ACC112 (cell line): ENCODE data around the gene SH2B3.

Experiments used
- H2AFZ ChIP-seq: fragments of 200-600 bp; sonication (generic); one replicate; pipeline ENCODE4 v1.6.0; 2017; ENCODE audit warnings: antibody characterized with exemption, low read length; ENCODE audit not compliant: unreplicated experiment
- H3K27ac ChIP-seq: fragments of 200-600 bp; sonication (generic); 2 replicates; pipeline ENCODE4 v1.5.1; 2014; ENCODE audit warnings: low read depth, mild to moderate bottlenecking, antibody characterized with exemption, low read length, moderate library complexity
- H3K27me3 ChIP-seq: fragments of 200-600 bp; sonication (generic); 2 replicates; pipeline ENCODE4 v1.6.1; 2014; ENCODE audit warnings: mild to moderate bottlenecking, antibody characterized with exemption, low read length, moderate library complexity, mixed read lengths; ENCODE audit not compliant: insufficient read depth
- H3K36me3 ChIP-seq: fragments of 200-600 bp; sonication (generic); 2 replicates; pipeline ENCODE4 v1.6.1; 2016; ENCODE audit warnings: mild to moderate bottlenecking, antibody characterized with exemption, low read length, moderate library complexity, mixed read lengths; ENCODE audit not compliant: insufficient read depth
- H3K4me1 ChIP-seq: fragments of 200-600 bp; sonication (generic); one replicate; pipeline ENCODE4 v1.6.1; 2016; ENCODE audit warnings: low read length, mixed read lengths; ENCODE audit not compliant: insufficient read depth, unreplicated experiment, control insufficient read depth
- H3K4me3 ChIP-seq: fragments of 200-600 bp; sonication (generic); 2 replicates; pipeline ENCODE4 v1.5.1; 2014; ENCODE audit warnings: mild to moderate bottlenecking, low read depth, low read length
- H3K79me2 ChIP-seq: fragments of 200-600 bp; sonication (generic); one replicate; pipeline ENCODE4 v1.6.0; 2016; ENCODE audit warnings: low read length; ENCODE audit not compliant: control insufficient read depth, unreplicated experiment, insufficient read depth

Gene SH2B3

GRCh38 chr12:111429828-111430432 is 24.2 kb downstream of the SH2B3 start:
- Histone ChIP-seq H3K27me3 (no peaks in the 10 kb centered on the region), H3K4me3 (peak overlapping the region; percentile 36; the same call in 1 of the 2 replicates), H3K36me3 (peaks cover 12% of the 10 kb centered on the region), H3K27ac (peak overlapping the region; percentile 94), H3K79me2 (peaks cover 97% of the 10 kb centered on the region), H3K4me1 (peaks cover 93% of the 10 kb centered on the region), H2AFZ (no peak overlapping the region)

DNA sequence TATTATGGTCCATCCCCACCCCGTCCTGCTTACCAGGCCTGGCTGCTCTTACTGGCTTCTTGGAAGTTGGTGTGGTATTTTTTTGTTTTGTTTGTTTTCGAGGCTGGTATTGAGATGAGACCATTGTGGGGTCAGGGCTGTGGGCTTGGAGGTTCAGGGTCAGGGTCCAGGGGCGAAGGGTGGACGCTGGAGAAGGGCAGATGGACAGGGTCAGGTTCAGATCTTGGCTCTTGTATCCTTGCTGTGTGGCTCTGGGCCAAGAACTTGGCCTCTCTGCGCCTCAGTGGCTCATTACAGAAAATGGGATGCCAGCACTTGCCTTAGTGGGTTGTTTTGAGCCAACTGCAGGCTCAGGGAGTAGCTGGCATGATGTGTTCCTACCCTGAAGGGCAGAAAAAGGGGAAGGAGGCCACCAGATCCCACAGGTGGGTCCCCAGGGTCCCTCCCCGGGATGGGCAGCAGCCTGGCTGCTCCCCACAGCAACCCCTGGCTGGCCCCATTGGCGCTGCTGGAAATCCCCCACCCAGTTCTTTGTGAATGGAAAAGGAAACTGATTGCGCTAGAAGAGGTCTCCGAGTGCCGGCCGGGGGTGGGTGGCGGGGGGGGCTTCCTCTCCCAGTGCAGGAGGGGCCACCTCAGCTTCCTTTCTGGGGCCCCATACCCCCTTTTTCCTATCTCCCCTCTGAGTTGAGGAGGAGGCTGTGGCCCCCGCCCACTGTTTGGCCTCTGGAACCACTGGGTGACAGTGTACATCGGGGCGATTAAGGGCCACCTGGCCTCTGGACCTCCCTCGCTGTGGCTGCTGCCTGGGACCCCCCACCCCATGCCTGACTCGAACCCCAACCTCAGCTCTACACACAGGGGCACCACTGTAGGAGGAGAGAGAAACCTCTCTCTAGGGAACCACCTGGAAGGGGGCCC is 25.0 kb downstream of the SH2B3 start:
- peaks cover 12% of the 10 kb centered on the region for H3K36me3 ChIP-seq
- H3K27me3 ChIP-seq: no peaks in the 10 kb centered on the region
- H3K4me1 ChIP-seq: peaks cover 93% of the 10 kb centered on the region
- no peak overlapping the region for H2AFZ ChIP-seq
- peak overlapping the region; percentile 36; the same call in 1 of the 2 replicates for H3K4me3 ChIP-seq
- peaks cover 97% of the 10 kb centered on the region for H3K79me2 ChIP-seq
- peak overlapping the region; percentile 94 for H3K27ac ChIP-seq

DNA sequence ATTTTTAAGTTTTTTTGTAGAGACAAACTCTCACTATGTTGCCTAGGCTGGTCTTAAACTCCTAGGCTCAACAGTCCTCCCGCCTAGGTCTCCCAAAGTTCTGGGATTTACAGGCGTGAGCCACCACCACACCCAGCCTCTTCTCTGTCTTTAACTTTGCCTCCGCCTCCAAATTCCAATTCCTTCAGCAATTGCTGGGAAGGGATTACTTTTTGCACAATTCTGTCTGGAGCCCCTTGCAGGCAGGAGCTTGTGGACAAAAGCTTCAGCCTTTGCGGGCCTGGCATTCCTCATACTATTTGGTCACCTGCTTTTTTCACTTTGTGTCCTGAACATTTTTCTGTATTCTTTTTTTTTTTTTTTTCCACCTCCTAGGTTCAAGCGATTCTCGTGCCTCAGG is 26.0 kb downstream of the SH2B3 start:
- Histone ChIP-seq H3K4me1 (peaks cover 93% of the 10 kb centered on the region), H3K27ac (peak overlapping the region; percentile 94), H3K4me3 (no peak overlapping the region), H2AFZ (no peak overlapping the region), H3K27me3 (no peaks in the 10 kb centered on the region), H3K79me2 (peaks cover 97% of the 10 kb centered on the region), H3K36me3 (peaks cover 9% of the 10 kb centered on the region)

GRCh38 chr12:111434049-111434448 is 28.3 kb downstream of the SH2B3 start:
- Histone ChIP-seq H2AFZ (no peak overlapping the region), H3K27ac (peak overlapping the region; percentile 94), H3K4me3 (peak overlapping the region; percentile 60), H3K79me2 (peaks cover 97% of the 10 kb centered on the region), H3K27me3 (no peaks in the 10 kb centered on the region), H3K36me3 (peaks cover 3% of the 10 kb centered on the region), H3K4me1 (peaks cover 96% of the 10 kb centered on the region)

DNA sequence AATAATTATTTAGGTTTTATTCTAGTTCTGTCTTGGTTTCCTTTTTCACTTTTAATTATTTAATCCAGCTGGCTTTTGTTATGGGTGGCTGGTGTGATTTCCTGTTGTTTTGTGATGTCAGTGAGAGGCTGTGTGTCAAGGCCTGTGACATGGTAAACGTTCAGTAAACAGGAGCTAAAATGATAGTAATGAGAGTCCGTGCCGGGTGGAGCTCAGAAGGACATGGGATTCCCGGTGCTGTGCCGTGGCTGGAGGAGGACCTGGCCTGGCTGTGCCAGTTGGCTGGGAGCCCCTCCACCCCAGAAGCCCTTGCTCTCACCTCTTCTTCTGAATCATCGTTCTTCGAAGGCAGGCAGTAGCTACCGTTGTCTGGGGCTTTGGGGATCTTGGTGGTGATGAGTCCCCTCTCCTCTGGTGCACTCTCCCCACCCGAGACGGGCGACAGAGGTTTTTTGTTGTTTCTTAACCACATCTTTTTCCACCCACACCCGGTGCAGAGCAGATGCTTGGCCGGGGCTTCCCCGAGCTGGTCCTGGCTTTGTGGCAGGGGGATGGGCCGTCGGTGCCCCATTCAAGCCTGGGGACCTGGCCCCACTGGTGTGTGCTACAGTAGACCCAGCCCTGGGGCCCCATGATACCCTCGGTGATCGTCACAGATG is 29.1 kb downstream of the SH2B3 start:
- Histone ChIP-seq H3K36me3 (peaks cover 3% of the 10 kb centered on the region), H3K27ac (peak overlapping the region; percentile 94), H3K4me3 (peak overlapping the region; percentile 60), H2AFZ (no peak overlapping the region), H3K4me1 (peaks cover 94% of the 10 kb centered on the region), H3K27me3 (no peaks in the 10 kb centered on the region), H3K79me2 (peaks cover 97% of the 10 kb centered on the region)

- H3K4me3 ChIP-seq: no peak overlapping the region
- peak overlapping the region; percentile 94 for H3K27ac ChIP-seq
- H3K79me2 ChIP-seq: peaks cover 97% of the 10 kb centered on the region
- no peaks in the 10 kb centered on the region for H3K27me3 ChIP-seq
- H2AFZ ChIP-seq: no peak overlapping the region
- H3K4me1 ChIP-seq: peaks cover 94% of the 10 kb centered on the region
- H3K36me3 ChIP-seq: peaks cover 3% of the 10 kb centered on the region
Observed at GRCh38 chr12:111435661-111436201, 30.0 kb downstream of the SH2B3 start.

- no peak overlapping the region for H2AFZ ChIP-seq
- H3K4me3 ChIP-seq: no peak overlapping the region
- H3K79me2 ChIP-seq: peaks cover 97% of the 10 kb centered on the region
- H3K4me1 ChIP-seq: peaks cover 94% of the 10 kb centered on the region
- no peaks in the 10 kb centered on the region for H3K27me3 ChIP-seq
- peak overlapping the region; percentile 94; the same call in 1 of the 2 replicates for H3K27ac ChIP-seq
- peaks cover 3% of the 10 kb centered on the region for H3K36me3 ChIP-seq
Observed at GRCh38 chr12:111436266-111436665, 30.5 kb downstream of the SH2B3 start.

DNA sequence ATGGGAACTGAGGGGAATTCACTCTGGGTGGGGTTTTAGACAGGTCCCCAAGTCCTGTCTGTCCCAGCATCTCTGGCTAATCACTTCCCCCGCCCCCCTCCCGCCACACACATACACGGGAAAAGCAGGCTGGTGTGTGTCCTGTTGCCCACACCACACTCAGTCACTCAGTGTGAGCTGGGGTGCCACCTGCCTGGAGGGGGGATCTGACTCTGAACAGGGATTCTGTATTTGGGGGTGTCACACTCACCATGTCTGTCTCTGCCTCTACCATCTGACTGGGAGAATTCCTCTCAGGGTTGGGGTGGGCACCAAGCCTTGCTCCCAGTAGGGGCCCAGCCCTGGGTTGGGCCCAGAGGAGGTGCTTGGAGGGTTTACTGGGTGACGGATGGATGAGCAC is 31.1 kb downstream of the SH2B3 start:
- peaks cover 97% of the 10 kb centered on the region for H3K79me2 ChIP-seq
- peaks cover 94% of the 10 kb centered on the region for H3K4me1 ChIP-seq
- H3K27me3 ChIP-seq: no peaks in the 10 kb centered on the region
- no peak overlapping the region for H2AFZ ChIP-seq
- H3K4me3 ChIP-seq: no peak overlapping the region
- peak overlapping the region; percentile 94 for H3K27ac ChIP-seq
- peaks cover 3% of the 10 kb centered on the region for H3K36me3 ChIP-seq

DNA sequence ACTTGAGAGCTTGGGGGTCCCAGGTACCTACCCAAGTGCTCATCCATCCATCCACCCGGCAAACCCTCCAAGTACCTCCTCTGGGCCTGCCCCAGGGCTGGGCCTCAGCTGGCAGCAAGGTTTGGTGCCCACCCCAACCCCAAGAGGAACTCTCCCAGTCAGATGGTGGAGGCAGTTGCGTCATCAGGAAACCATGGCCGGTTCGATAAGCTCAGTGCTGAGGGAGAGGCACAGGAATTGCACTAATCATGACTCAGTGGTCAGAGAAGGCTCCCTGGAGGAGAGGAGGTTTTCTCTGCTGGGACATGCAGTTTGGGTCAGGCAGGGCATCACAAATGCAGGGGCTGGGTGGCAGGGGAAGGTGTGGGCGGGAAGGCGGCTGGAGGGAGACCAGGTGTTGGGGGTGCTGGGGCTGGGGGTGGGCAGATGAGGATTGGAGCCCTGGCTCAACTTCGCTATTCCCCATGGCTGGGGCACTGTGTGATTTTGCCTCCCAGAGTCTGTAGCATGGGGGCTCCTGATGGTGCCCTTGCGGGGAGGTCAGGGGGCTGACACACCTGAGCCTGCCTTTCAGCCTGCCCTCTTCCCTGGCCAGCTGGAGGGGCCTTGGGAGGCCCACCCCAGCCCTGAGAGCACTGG is 32.2 kb downstream of the SH2B3 start:
- H3K4me1 ChIP-seq: peaks cover 94% of the 10 kb centered on the region
- H3K4me3 ChIP-seq: peak overlapping the region; percentile 34; the same call in 1 of the 2 replicates
- H2AFZ ChIP-seq: no peak overlapping the region
- H3K36me3 ChIP-seq: peaks cover under 1% of the 10 kb centered on the region; the same call in 1 of the 2 replicates
- H3K79me2 ChIP-seq: peaks cover 97% of the 10 kb centered on the region
- H3K27me3 ChIP-seq: no peaks in the 10 kb centered on the region
- peak overlapping the region; percentile 94 for H3K27ac ChIP-seq

DNA sequence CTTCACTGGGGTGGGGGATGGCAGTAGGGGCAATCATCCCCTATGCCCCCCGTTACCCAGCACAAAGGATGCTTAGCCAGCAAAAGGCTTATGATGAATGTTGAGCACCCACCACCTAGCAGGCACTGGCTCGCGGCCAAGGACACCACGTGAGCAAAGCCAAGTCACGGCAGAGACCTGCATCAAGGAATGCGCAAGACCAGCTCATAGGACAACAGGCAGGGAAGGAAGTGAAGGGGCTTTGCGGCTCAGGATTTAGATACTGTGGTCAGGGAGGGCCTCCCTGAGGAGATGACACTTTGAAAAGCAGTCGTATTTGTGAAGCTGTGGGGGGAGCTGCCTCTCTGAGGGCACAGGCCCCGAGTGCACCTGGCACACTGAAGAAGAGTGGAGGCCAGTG is 32.8 kb downstream of the SH2B3 start:
- H2AFZ ChIP-seq: no peak overlapping the region
- peak overlapping the region; percentile 34; the same call in 1 of the 2 replicates for H3K4me3 ChIP-seq

More for the DNA sequence above, 32.8 kb downstream of the SH2B3 start:
- Histone ChIP-seq H3K4me1 (peaks cover 95% of the 10 kb centered on the region), H3K27me3 (no peaks in the 10 kb centered on the region), H3K36me3 (no peaks in the 10 kb centered on the region; the same call in 1 of the 2 replicates), H3K27ac (peak overlapping the region; percentile 94), H3K79me2 (peaks cover 98% of the 10 kb centered on the region)
